ENCODE results near the gene PLA2G4E. TPM values are rescaled to one million over a fixed set of nuclear protein-coding genes. Genes with fewer than 3 reads are reported as not detected.

Gene PLA2G4E
- polyA plus RNA-seq, 3 donors = not detected

DNA sequence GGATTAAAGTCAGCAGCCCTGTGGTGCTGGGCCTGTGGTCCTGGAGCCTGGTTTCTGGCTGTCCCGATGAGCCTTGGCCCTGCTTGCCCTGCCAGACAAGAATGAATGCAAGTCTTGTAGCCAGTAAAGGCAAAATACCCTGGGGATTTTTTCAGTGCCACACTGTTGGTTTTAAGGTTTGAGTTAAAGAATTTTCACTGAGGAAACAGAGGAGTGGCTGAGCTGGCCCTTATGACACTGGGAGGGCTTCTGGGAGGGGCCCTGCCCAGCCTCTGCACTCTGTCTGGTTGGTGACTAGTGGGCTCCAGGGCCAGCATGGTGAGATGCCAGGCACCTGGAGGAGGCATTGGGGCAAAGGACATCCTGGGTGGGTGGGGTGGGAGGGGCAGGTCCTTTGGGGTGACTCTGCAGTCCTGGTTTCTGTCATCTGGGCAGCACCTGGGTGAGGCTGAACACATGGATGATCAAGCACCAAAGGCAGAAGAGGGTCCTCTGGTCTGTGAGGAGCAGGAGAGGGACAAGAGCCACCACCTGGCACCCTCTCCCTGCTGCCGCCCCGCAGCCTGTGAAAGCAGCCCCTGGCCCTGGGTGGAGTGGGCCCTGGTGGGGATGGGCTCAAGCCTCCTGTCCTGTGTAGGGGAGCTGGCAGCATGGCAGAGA, 12.5 kb upstream of the PLA2G4E start:
- H3K27ac ChIP-seq (ENCODE audit: low read depth, low read length) = no peak overlapping the region
- 84 to 98% (median 95%) methylated on average over 3 of the region's 3 CpGs for WGBS, 3 donors

DNA sequence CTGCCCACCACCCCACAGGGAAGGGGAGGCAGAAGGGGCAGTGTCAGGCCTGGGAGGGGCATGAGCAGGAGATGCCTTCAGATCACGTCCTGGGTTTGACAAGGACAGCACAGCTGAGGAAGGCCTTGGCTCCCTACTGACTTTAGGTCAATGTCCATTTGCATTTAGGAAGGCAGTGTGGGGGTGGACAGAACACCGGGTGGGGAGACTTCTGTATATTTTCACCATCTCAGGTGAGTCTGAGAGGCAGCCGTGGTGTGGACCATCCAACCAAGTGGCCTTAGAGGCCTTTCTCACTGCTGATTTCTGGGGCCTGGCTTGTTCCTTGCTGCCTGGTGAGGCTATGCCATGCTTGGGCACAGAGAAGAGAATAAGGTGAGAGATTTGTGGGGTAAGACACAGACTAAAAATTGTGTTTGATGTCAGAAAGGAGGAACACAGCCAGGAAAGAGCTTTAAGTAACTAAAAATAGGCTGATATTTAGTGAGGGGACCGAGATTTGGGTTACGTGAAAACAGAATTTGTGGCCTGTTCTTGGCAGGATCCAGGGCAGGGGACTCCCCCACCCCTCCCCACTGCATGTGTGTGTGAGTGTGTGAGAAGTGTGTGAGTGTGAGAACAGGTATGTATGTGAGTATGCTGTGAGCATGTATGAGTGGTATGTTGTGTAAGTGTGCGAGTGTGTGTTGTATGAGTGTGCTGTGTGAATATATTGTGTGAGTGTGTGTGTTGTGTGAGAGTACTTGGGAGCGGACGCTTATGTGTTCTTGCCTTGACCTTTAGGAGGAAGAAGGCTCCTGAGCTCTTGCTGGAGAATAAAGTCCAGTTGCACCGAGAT, 11.8 kb upstream of the PLA2G4E start:
- 92 to 96% (median 93%) methylated on average over 9 of the region's 9 CpGs for WGBS, 3 donors
- no peak overlapping the region for H3K27ac ChIP-seq (ENCODE audit: low read depth, low read length)

GRCh38 chr15:42031198-42031915, 10.5 kb upstream of the PLA2G4E start:
- WGBS, 3 donors = 64 to 69% (median 65%) methylated on average over 6 of the region's 6 CpGs
- no peak overlapping the region for H3K27ac ChIP-seq (ENCODE audit: low read depth, low read length)

GRCh38 chr15:42027521-42027920, 6.7 kb upstream of the PLA2G4E start:
- 72 to 89% (median 88%) methylated on average over 7 of the region's 7 CpGs for WGBS, 3 donors
- no peak overlapping the region for H3K27ac ChIP-seq (ENCODE audit: low read depth, low read length)

- H3K27ac ChIP-seq (ENCODE audit: low read depth, low read length) = no peak overlapping the region
- WGBS, 3 donors = 72 to 98% (median 73%) methylated on average over 3 to 4 of the region's 4 CpGs
Measured at GRCh38 chr15:42024303-42024702, 3.5 kb upstream of the PLA2G4E start.

DNA sequence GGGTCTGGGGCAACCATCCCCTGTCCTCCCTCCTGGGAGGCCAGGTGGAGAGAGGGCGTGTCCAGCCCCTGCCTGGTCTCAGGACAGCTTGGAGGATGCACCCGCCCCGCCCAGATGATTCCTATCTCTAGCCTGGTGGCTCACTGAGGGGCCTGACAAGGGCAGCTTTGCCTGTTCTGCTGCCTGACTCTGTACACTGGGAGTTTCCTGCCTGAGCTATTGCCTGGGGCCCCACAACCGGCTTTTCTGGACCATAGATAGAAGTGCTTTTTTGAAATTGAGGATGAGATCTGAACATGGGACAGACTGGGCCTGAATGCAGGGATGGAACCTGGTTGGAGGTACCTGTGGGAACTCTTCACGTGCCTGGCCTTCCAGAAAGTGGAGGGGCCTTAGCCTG, 751 bp upstream of the PLA2G4E start:
- WGBS, 3 donors = 84 to 95% (median 90%) methylated on average over 4 to 5 of the region's 5 CpGs
- no peak overlapping the region for H3K27ac ChIP-seq (ENCODE audit: low read depth, low read length)

DNA sequence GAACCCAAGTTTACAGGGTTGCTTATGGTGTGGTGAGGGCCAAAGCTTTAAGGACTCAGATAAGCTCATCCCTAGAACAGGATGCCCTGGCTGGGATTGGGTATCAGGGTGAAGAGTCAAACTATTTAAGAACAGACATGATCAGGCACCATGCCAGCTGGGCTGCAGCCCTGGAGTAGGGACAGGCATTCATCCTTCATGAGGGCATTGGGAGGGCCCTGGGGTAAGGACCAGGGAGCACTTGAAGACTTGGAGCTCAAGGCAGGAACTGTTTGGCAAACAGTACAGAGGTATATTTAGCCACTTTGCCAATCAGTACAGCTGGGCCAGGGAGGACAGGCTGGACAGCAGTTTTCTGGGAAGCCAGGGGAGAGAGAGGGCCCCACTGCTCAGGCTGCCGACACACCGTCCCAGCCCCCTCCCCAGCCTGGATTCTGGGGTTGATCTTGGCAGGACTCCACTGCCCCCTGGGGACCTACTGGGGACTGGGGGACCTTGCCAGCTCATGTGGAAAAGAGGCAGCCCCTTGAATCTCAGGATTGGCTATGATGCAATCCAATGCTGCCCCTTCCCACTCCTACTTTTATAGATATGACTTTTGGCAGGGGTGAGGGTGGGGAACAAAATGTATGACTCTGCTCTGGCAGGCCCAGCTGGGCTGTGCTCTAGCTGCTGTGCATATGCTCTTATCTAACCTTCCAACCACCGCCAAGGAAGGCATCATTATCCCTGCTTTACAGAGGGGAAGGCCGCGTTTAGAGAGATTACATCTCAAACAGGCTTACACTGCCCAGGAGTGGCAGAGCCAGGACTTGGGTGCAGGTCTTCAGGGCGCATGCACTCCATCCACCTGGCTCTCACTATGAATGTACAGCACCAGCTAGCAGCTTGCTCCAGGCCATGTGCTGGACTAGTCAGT, 2.3 kb downstream of the PLA2G4E start:
- 57 to 67% (median 58%) methylated on average over 6 of the region's 6 CpGs for WGBS, 3 donors
- no peak overlapping the region for H3K27ac ChIP-seq (ENCODE audit: low read depth, low read length)

DNA sequence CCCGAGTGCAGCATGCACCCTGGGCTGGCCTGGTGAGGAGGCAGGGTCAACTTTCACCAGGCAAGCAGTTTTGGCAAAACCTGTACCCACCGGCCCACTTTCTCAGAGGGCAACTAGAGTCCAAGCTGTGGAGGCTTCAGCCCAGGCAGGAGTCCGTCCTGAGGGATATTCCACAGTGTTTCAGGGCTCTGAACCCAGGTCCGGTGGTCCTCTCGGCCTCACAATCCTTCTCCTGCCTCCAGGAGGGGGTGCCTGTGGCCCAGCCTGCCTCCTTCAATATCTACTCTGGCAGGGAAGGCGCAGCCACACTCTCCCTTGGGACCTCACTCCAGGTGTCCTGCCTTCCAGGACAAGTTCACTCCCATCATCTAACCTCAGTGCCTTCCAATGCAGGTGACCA, 3.9 kb downstream of the PLA2G4E start:
- WGBS, 3 donors = 85 to 89% (median 87%) methylated on average over 6 of the region's 6 CpGs
- no peak overlapping the region for H3K27ac ChIP-seq (ENCODE audit: low read depth, low read length)

DNA sequence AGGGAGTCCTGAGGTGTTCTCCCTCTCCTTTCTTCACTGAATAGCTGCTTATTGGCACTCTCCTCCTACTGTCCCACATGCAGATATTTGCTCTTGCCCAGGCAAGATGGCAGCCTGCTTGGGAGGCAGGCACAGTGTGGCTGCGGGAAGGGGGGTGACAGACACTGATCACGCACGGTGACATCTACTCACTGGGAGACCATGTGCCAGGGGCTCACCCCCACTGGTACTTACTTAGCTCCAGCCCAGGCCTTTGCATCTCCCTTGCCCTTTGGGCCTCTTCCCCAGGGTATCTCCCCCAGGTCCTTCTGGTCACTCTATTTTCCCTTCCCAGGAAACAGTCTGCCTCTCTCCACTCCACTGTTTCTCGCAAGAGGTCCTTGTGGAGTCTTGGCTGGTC, 6.4 kb downstream of the PLA2G4E start:
- H3K27ac ChIP-seq (ENCODE audit: low read depth, low read length) = no peak overlapping the region
- 87 to 100% (median 94%) methylated on average over 4 of the region's 4 CpGs for WGBS, 3 donors

- WGBS, 3 donors = 92 to 95% (median 93%) methylated on average over 10 of the region's 10 CpGs
- H3K27ac ChIP-seq (ENCODE audit: low read depth, low read length) = no peak overlapping the region
Measured at GRCh38 chr15:42012928-42013482, 7.8 kb downstream of the PLA2G4E start.

GRCh38 chr15:42012241-42012640, 8.6 kb downstream of the PLA2G4E start:
- WGBS, 3 donors = 42 to 66% (median 56%) methylated on average over 2 of the region's 2 CpGs
- H3K27ac ChIP-seq (ENCODE audit: low read depth, low read length) = no peak overlapping the region

DNA sequence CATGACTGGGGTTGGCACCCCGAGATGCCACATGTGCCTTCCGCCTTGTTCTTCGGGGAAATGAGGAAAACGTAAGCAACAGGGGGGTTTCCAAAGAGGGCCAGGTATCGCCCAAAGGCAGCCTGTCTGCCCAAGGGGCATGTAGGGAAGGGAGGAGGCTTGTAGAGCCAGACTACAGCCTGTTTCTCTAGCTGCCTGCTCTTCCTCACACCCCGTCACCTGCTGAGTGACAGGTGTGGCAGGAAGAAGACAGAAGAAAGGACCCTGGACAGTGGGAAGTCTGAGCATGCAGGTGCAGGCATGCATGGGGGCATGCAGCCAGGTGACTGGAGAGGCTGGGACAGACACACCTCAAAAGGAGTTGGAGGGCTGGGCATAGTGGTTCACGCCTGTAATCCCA, 9.8 kb downstream of the PLA2G4E start:
- whole genome bisulfite sequencing, 3 donors = 76 to 96% (median 93%) methylated on average over 7 of the region's 7 CpGs
- H3K27ac ChIP-seq (ENCODE audit: low read depth, low read length) = no peak overlapping the region

- H3K27ac ChIP-seq (ENCODE audit: low read depth, low read length) = no peak overlapping the region
- 40 to 79% (median 72%) methylated on average over 1 of the region's 1 CpG for WGBS, 3 donors
Measured at GRCh38 chr15:42010434-42010833, 10.4 kb downstream of the PLA2G4E start.

- no peak overlapping the region for H3K27ac ChIP-seq (ENCODE audit: low read depth, low read length)
- 79 to 96% (median 92%) methylated on average over 5 of the region's 5 CpGs for WGBS, 3 donors
Measured at GRCh38 chr15:42009474-42009873, 11.4 kb downstream of the PLA2G4E start.

DNA sequence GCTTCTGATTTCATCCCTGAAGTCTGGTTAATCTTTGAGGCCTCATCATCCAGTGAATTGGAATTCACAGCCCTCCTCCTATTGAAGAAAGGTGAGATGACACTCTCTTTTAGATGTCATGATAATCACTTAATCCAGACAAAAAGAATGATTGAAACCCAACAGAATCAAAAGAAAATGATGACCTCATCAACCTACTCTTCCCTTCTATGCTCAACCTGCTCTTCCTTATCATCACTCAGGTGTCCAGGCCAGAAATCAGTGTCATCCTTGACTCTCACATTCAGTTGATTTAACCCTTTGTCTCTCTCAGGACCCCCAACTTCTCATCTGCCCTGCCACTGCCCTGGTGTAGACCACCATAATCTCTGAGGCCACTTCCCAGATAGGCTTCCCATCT, 11.8 kb downstream of the PLA2G4E start:
- H3K27ac ChIP-seq (ENCODE audit: low read depth, low read length) = no peak overlapping the region

- 81 to 94% (median 82%) methylated on average over 1 of the region's 1 CpG for WGBS, 3 donors
- H3K27ac ChIP-seq (ENCODE audit: low read depth, low read length) = no peak overlapping the region
Measured at GRCh38 chr15:42007386-42007785, 13.5 kb downstream of the PLA2G4E start.

DNA sequence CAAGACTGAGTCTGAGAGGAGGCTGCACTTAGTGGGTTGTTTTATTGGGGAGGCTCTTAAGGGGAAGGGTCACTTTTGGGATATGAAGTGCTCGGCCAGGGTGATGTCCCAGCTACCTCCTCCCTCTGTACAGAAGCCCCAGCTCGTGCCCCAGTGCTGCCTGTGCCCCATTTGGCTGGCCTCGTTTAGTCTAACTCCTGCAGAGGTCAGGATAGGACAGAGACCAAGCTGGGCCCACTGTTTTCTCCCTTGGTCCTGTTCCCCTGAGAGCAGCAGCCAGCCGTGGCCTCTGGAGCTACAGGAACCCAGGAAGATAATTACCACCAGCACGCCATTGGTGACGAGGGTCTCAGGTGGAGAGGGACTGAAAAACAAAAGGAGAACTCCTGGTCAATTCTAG, 18.5 kb downstream of the PLA2G4E start:
- 73 to 88% (median 74%) methylated on average over 6 of the region's 6 CpGs for WGBS, 3 donors
- H3K27ac ChIP-seq (ENCODE audit: low read depth, low read length) = no peak overlapping the region

GRCh38 chr15:42001236-42001635, 19.6 kb downstream of the PLA2G4E start:
- no peak overlapping the region for H3K27ac ChIP-seq (ENCODE audit: low read depth, low read length)
- 66 to 72% (median 70%) methylated on average over 4 of the region's 4 CpGs for WGBS, 3 donors

All from adipose tissue (tissue), 3 donors.